Measurements from ENCODE around the gene AP3B1. TPM values are rescaled to one million over a fixed set of nuclear protein-coding genes. Genes with fewer than 3 reads are reported as not detected.
A peak's percentile ranks its signal among the peaks of the same experiment; 100 is the strongest.

AP3B1 gene
- total RNA-seq, 1 experiment from 2014 or later: 41.1 TPM

DNA sequence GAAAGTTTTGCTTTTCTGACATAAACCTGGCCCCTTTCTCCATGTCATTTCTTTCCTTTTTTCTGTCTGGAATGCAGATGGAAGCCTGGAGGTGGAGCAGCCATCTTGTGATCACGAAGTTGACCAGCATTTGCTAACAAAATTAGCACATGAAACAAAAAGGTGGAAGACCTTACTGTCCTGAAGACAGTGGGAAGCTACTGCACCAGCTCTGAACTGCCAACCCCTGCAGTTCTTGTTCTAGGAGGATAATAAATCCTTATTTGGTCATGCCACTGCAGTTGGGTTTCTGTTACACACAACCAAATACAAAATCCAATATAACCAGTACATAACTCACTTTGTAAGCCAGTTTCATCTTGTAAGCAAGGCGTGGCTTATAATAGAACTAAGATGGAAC is 269.0 kb downstream of the AP3B1 start:
- Histone ChIP-seq H3K9me3 (no peaks in the 10 kb centered on the region), H3K4me3 (no peak overlapping the region), H3K27me3 (no peaks in the 10 kb centered on the region)

DNA sequence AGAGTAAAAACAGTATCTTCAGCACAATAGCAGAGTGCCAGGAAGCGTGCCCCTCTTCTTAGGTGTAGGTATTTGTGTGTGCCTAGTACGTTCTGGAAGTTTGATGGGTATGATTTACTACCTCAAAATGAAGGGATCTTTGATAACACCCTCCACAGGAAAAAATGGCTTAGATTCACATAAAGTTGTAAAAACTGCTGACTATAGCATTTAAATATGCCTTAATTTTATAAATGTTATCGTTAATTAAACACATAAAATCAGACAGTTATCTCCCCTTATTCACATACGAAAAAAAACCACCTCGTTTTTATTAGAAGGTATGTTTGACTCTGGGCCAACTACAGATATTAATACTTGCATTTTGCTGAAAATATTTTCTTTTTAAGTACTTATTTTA is 274.8 kb downstream of the AP3B1 start:
- Histone ChIP-seq H3K9me3 (no peaks in the 10 kb centered on the region), H3K36me3 (no peaks in the 10 kb centered on the region), H3K27me3 (no peaks in the 10 kb centered on the region), H3K4me3 (no peak overlapping the region)
- no peak for DNase-seq

More for the DNA sequence above, 269.0 kb downstream of the AP3B1 start:
- H3K36me3 ChIP-seq: no peaks in the 10 kb centered on the region
- DNase-seq: no peak

DNA sequence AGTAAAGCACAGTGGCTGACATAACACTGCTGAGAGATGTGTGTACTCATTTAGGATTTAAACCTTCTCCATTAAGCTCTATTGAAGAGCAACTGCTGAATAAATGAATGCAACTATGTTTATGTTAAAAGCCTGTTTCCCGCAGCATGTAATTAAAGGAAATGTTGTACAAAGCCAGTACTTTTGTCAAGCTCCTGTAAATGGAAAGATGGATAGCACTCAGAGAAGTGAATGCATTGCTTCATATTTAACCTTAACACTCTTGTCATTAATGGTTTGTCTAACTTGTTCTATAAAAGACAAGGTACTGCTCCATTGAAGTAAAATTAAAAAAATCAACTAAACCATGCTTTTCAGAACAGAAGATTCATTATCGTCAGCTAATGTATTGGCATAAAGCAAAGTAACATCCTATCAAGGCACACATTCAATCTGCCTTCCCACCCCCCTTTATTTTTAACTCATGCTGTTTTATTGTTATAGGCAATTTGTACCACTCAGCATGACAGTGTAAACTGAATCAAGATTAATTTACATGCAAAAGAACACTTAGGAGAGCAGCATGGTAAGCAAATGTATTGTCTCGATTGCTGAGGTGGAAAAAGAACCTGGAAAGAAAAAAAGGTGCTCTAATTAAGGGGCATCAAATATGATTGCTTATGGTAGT is 277.5 kb downstream of the AP3B1 start:
- Histone ChIP-seq H3K36me3 (no peaks in the 10 kb centered on the region), H3K9me3 (no peaks in the 10 kb centered on the region), H3K27me3 (no peaks in the 10 kb centered on the region), H3K4me3 (no peak overlapping the region)
- no peak for DNase-seq

DNA sequence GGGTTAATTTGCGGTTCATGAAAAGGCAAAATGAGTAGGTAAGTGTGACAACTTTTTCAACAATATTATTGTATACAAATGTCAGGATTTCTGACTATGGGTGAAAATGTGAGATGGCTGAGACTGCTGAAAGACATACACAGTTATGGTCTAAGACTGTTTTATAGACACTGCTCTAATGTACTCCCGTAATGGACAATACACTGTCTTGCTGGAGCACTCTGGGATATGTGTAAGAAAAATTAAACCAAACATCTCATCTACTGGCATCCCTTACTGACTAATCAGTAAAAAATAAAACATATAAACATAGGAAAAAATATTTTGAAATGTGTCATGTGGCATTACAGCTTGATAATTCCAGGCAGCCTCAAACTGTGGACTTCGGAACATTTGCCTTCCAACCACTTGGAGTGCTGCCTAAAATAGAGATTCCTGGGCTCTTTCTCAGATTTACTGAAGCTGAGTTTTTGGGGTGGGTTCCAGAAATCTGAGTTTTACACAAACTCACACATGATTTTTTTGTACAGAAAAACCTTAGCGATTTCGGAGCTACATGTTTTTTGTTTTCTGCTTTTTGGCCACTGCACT is 284.5 kb downstream of the AP3B1 start:
- Histone ChIP-seq H3K27me3 (no peaks in the 10 kb centered on the region), H3K36me3 (no peaks in the 10 kb centered on the region), H3K4me3 (peak overlapping the region; percentile 8), H3K9me3 (no peaks in the 10 kb centered on the region)
- DNase-seq: peak; percentile 67

DNA sequence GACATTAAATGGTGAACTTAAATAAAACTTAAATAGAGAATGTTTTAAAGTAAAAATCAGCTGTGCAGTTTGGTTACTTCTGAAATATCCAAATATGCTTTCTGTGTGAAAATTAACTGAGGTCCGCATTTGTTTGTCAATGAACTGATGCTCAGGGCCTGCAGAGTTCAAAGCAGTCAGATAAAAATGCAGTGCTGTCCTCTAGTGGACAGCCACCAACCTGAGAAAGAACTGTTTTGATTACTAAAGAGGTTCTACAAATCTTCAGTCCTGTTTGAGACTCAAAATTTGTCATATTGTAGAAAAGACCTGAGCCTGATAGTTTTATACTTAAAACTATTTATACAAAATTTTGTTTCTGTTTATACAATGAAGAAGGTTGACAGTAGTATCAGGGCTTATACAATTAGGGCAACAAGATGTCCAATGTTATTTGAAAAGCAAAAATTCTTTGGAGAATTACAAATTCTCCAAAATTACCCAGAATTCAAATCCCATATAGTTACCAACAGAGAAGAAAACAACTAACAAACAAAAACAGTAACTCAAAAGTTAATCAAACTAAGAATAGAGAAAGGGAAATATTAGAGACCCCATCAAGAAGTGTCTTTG is 286.0 kb downstream of the AP3B1 start:
- Histone ChIP-seq H3K27me3 (no peaks in the 10 kb centered on the region), H3K4me3 (no peak overlapping the region), H3K36me3 (no peaks in the 10 kb centered on the region), H3K9me3 (no peaks in the 10 kb centered on the region)
- no peak for DNase-seq

DNA sequence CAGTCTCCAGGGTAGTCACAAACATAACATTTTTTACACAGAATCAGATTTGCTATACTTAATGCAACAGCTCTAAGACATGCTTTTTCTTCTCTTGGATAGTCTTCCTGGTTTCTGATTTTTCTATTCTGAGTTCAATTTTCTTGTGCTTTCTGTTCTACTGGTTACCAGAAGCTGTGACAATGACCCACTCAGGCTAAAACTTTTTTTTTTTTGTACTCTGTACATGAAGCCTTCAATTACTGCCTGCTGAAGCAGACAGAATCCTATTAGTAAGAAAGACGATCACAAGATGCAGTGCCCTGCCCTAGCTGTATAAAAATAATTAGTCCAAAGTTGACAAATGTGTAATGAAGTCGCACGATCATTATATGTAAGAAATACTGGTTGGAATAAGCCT is 287.3 kb downstream of the AP3B1 start:
- DNase-seq: no peak
- Histone ChIP-seq H3K27me3 (no peaks in the 10 kb centered on the region), H3K9me3 (no peaks in the 10 kb centered on the region), H3K4me3 (no peak overlapping the region), H3K36me3 (no peaks in the 10 kb centered on the region; the same call in 1 of the 2 replicates)

DNA sequence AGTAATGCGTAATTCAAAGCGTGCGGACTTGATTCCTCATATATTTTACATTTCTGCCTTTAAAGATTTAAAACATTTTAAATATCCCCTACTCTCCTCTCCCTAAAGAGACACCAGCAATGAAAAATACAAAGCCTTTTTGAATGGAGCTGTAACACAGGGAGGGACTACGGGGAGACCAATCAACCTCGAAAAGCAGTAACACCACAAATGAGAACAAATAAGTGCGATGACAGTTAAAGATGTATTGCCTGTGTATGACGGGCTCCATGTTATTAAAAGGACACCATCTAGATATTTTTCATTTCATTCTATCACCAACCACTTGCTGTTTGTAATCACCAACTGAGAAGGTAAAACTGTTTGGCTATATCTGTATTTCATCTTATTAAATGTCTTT is 288.0 kb downstream of the AP3B1 start:
- no peaks in the 10 kb centered on the region for H3K9me3 ChIP-seq
- no peaks in the 10 kb centered on the region; the same call in 1 of the 2 replicates for H3K36me3 ChIP-seq
- no peak for DNase-seq
- no peaks in the 10 kb centered on the region for H3K27me3 ChIP-seq
- H3K4me3 ChIP-seq: no peak overlapping the region

DNA sequence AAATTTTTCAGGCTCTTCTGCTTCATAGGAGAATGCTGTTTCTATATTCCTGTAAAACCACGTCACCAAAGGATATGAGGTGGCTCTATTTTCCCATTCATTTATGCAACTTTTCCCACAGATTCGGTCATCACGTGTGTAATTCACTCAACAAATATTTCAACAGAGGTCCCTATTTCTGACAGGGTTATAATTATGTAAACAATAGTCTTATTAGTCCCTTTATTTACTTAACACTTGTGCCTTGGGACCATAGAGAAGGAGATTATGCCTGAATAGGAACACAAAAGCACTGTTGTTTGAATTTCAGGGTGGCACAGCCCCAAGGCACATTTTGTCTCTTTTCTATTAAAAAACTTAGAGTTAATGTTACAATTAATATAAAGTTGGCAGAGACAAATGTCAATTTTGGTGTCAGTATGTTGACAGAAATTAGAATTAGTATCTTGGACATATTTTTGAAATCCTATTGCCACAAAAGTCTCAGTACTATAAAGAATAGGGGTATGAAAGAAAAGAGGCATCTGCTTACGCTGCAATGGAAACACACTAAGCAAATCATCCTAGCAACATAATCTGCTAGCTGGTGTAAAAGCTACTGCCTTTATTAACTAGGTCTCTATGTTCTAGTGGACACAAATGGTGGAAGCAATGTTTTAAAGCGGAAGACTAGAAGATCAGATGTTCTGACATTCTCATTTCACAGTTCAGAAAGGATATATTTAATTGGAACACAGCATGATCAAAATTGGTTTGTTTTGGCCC is 289.3 kb downstream of the AP3B1 start:
- DNase-seq: no peak
- Histone ChIP-seq H3K36me3 (no peaks in the 10 kb centered on the region; the same call in 1 of the 2 replicates), H3K27me3 (no peaks in the 10 kb centered on the region), H3K9me3 (no peaks in the 10 kb centered on the region), H3K4me3 (no peak overlapping the region)

DNA sequence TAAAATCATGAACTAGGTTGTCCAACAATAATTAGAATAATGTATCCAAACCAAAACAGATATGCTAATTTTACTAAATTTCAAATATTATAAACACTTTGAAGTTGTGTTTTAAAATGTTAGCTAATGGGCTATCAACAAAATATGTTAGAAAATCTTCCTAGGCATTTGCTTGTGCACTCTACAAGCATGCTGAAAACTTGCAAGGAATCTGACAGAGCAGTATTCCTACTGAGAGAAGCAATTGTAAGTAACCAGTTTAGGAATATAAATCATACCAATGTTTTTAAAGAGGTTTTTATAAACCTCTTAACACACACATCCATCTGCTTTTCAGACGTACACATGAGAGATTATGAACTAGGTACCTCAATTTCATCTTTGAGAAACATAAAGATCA is 289.9 kb downstream of the AP3B1 start:
- Histone ChIP-seq H3K4me3 (no peak overlapping the region), H3K27me3 (no peaks in the 10 kb centered on the region), H3K36me3 (no peaks in the 10 kb centered on the region; the same call in 1 of the 2 replicates), H3K9me3 (no peaks in the 10 kb centered on the region)
- no peak for DNase-seq

DNA sequence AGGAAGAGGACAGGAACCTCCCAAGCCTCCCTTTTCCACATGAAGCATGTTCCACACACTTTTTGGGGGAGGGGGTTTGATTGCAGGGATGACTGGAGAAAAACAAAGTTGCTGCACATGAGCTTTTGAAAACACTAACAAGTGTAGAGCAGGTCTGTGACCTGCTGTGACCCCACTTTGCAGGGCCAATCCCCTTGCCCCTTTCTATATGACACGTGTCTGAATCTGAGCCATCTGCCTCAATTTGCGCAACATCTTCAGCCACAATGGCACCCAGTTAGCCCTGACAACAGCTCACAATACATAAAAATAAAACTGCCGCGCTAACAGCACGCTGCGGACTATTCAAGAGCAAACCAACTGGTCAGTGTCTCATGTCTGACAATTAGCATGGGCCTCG is 290.6 kb downstream of the AP3B1 start:
- Histone ChIP-seq H3K36me3 (no peaks in the 10 kb centered on the region; the same call in 1 of the 2 replicates), H3K9me3 (no peaks in the 10 kb centered on the region), H3K27me3 (no peaks in the 10 kb centered on the region), H3K4me3 (no peak overlapping the region)
- no peak for DNase-seq

DNA sequence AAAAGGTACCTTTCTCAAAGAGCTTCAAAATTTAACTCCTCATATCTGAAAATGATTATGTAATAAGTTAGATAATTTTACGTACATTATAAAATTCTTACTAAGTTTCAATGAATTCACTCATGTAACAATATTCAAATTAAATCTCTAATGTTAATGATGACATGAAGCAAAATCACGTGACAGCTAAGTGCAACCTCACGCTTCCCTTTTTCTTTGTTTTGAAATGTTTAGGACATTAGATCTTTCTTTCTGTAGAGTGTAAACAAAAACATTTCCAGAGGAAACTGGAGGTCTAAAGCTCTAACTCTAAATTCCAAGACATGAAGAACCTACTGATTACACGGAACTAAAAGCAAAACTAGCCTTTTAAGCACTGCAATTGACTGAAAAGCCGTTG is 291.0 kb downstream of the AP3B1 start:
- no peaks in the 10 kb centered on the region; the same call in 1 of the 2 replicates for H3K36me3 ChIP-seq

DNA sequence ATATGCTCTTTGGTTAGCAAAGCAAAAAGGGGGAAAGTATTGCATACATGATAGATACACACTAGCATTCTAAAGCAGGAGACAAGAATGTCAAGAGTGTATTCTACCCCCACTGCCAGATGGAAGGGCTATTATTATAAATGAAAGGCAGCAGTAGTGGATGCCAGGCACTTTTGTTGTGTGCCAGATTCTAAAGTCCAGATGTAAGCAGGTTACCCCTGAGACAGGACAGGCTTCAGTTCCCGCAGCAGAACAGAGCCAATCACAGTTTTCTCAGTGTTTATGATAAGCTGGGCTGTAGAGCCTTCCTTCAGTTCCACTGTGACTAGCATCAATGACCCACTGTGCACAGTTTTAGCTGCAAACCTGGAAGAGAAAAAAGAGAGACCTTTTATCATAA is 291.8 kb downstream of the AP3B1 start:
- Histone ChIP-seq H3K27me3 (no peaks in the 10 kb centered on the region), H3K9me3 (no peaks in the 10 kb centered on the region), H3K36me3 (no peaks in the 10 kb centered on the region; the same call in 1 of the 2 replicates), H3K4me3 (no peak overlapping the region)
- no peak for DNase-seq

More for the DNA sequence above, 291.0 kb downstream of the AP3B1 start:
- DNase-seq: no peak
- Histone ChIP-seq H3K9me3 (no peaks in the 10 kb centered on the region), H3K27me3 (no peaks in the 10 kb centered on the region), H3K4me3 (no peak overlapping the region)

DNA sequence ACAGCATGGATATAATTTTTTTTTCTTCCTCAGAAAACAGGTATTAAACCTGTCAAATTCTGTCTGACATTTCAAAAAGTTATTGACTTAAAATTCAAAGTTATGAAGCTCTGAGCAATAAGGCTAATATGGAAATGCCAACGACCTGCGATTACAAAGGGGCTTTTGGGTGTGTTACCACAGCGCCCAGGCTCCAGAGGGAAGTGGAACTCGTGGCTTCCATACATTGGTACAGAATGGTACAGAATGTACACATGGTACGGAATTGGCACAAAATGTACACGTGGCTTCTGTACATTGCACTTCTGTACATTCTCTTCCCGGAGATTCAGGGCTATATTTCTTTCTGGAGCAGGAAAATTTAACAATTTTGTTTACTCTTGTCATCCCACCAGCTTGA is 293.3 kb downstream of the AP3B1 start:
- H3K4me3 ChIP-seq: no peak overlapping the region
- no peak for DNase-seq
- no peaks in the 10 kb centered on the region for H3K27me3 ChIP-seq
- H3K9me3 ChIP-seq: no peaks in the 10 kb centered on the region
- no peaks in the 10 kb centered on the region; the same call in 1 of the 2 replicates for H3K36me3 ChIP-seq

DNA sequence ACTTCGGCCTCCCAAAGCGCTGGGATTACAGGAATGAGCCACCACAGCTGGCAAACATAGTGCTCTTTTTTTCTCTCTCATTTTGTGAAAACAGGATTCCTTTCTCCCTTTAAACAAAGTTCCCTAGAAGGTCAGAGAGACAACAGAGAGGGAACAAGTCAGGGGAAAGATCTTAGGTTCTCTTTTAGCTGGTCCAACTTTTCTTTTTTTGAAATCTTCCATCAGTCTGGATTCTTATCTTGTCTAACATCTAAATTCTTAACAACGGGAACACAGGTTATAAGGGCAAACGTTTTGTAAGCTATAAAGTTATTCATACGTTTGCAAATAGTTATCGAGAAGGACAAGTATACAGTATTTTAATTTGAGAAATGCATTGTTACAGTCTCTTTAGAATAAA is 294.3 kb downstream of the AP3B1 start:
- no peaks in the 10 kb centered on the region; the same call in 1 of the 2 replicates for H3K36me3 ChIP-seq
- H3K4me3 ChIP-seq: no peak overlapping the region
- H3K9me3 ChIP-seq: no peaks in the 10 kb centered on the region
- no peak for DNase-seq
- H3K27me3 ChIP-seq: no peaks in the 10 kb centered on the region

DNA sequence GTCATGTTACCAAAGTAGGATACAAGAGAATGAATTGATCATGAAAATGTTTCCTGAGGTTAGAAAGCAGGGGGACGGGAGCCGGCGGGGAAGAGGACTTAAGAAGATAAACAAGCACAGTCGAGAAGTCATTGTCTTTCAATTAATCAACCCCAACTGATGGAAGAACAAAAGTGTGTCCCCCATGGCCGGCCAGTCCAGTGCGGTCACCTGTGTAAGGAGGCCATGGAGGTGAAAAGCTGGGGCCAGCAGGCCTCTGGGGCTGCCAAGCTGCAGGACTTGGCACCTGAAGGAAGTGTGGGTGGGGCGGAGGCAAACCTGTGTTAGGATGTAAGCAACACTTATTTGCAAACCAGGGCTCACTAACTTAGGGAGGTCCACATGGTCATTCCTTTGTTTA is 295.1 kb downstream of the AP3B1 start:
- no peak for DNase-seq
- no peaks in the 10 kb centered on the region for H3K9me3 ChIP-seq
- H3K4me3 ChIP-seq: no peak overlapping the region
- H3K27me3 ChIP-seq: no peaks in the 10 kb centered on the region
- H3K36me3 ChIP-seq: no peaks in the 10 kb centered on the region; the same call in 1 of the 2 replicates

DNA sequence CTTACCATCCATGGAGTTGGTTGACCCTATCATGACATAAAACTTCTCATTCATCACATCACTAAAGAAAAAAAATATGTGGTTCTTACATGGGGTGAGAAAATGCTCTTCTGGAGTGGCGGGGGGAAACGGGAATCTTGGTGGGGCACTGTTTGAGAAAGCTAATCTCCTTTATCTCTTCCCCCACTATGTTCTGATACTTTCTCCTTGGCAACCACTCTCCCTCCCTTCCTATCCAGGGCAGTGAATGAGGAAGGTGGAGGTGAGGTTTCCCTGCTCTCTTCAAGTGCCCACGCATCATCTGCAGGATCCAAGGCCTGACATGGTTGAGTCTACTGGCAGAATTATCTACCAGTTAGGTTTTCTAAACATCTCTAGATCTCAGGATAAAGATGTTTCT is 297.6 kb downstream of the AP3B1 start:
- no peaks in the 10 kb centered on the region for H3K36me3 ChIP-seq
- no peak overlapping the region for H3K4me3 ChIP-seq

DNA sequence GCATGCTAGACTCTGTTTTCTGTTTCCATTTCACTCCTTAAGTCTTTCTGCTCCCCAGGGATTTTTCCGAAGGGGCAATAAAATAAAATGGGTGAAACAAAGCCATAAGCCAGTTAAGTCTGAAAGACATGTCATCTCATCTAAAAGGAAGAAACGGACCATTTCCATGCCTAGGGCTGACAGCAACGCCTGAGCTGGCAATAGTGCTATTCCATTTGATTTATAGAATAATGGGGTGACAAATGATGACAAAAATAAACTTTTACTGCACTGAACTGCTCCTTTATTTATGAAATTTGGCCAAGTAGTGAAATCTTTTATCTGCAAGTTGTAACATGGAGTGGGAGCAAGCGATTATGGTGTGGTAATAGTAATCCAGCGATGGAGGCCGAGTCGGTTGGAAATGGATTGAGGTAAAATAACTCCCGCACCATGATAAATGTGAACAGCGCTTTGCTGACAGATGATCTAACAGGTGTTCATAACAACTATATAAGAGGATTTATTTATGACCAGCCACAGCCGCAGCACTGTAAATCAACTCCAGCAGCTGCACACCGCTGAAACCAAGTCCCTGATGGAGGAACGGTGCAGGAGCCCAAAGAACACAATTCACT is 298.6 kb downstream of the AP3B1 start:
- no peaks in the 10 kb centered on the region for H3K36me3 ChIP-seq
- no peaks in the 10 kb centered on the region for H3K27me3 ChIP-seq
- no peak for DNase-seq
- no peak overlapping the region for H3K4me3 ChIP-seq
- no peaks in the 10 kb centered on the region for H3K9me3 ChIP-seq

More for the DNA sequence above, 297.6 kb downstream of the AP3B1 start:
- no peak for DNase-seq
- no peaks in the 10 kb centered on the region for H3K9me3 ChIP-seq
- no peaks in the 10 kb centered on the region for H3K27me3 ChIP-seq
